GM06990 (cell line): ENCODE results near the gene PLAGL2.

Experiments used
- DNase-seq: peaks from one replicate; pipeline ENCODE4 v3.0.0-alpha.2; 2011; ENCODE audit not compliant: insufficient read length; ENCODE audit errors: extremely low read depth
- H3K27me3 ChIP-seq: replicated peaks from 2 replicates; pipeline ENCODE4 v1.6.0; 2011; ENCODE audit warnings: low read length; ENCODE audit not compliant: control insufficient read depth, insufficient read depth
- H3K36me3 ChIP-seq: 2 replicates; pipeline ENCODE4 v1.5.1; 2011; ENCODE audit warnings: low read length; ENCODE audit not compliant: control insufficient read depth, insufficient read depth
- H3K4me3 ChIP-seq: replicated peaks from 2 replicates; pipeline ENCODE4 v1.5.1; 2011; ENCODE audit warnings: low read depth, mild to moderate bottlenecking, control low read depth, low read length
- CTCF ChIP-seq: IDR thresholded peaks from 2 replicates; pipeline ENCODE4 v1.5.1; 2011; ENCODE audit warnings: low read length, control low read depth, mild to moderate bottlenecking, inconsistent platforms; ENCODE audit not compliant: insufficient read depth, poor library complexity, severe bottlenecking

Gene PLAGL2

GRCh38 chr20:32190616-32191415 is 16.7 kb downstream of the PLAGL2 start:
- Histone ChIP-seq H3K27me3 (no peaks in the 10 kb centered on the region), H3K4me3 (peak overlapping the region; percentile 39; the same call in 1 of the 2 replicates), H3K36me3 (peaks cover 14% of the 10 kb centered on the region)
- DNase-seq: no peak
- TF ChIP-seq CTCF: no peak

- TF ChIP-seq CTCF: no peak
- DNase-seq: peak; percentile 45
- no peaks in the 10 kb centered on the region for H3K27me3 ChIP-seq
- H3K36me3 ChIP-seq: peaks cover 7% of the 10 kb centered on the region
- peak overlapping the region; percentile 45 for H3K4me3 ChIP-seq
Measured at GRCh38 chr20:32189691-32190615, 17.6 kb downstream of the PLAGL2 start.

- DNase-seq: no peak
- Histone ChIP-seq H3K27me3 (no peaks in the 10 kb centered on the region), H3K36me3 (peaks cover 2% of the 10 kb centered on the region), H3K4me3 (no peak overlapping the region)
- TF ChIP-seq CTCF: no peak
Measured at GRCh38 chr20:32189123-32189410, 18.5 kb downstream of the PLAGL2 start.

GRCh38 chr20:32188376-32189122 is 19.0 kb downstream of the PLAGL2 start:
- DNase-seq: no peak
- H3K36me3 ChIP-seq: peaks cover 2% of the 10 kb centered on the region
- TF ChIP-seq CTCF: no peak
- no peaks in the 10 kb centered on the region for H3K27me3 ChIP-seq
- H3K4me3 ChIP-seq: no peak overlapping the region

GRCh38 chr20:32186506-32186905 is 21.0 kb downstream of the PLAGL2 start:
- no peak for DNase-seq
- no peak for TF ChIP-seq CTCF
- Histone ChIP-seq H3K27me3 (no peaks in the 10 kb centered on the region), H3K36me3 (no peaks in the 10 kb centered on the region), H3K4me3 (no peak overlapping the region)
